Measurements from ENCODE around the gene SLC44A5. TPM values are rescaled to one million over a fixed set of nuclear protein-coding genes. Genes with fewer than 3 reads are reported as not detected.

The SLC44A5 gene
- total RNA-seq, 2 donors from 2014 or later, result 0.17 to 5.4 TPM

GRCh38 chr1:75533085-75533484, 77.8 kb downstream of the SLC44A5 start:
- no peak overlapping the region for H3K27ac ChIP-seq
- intact Hi-C loops (cut with DNase I), result no loop called here
- H3K4me1 ChIP-seq, result no peaks in the 10 kb centered on the region
- no peaks in the 10 kb centered on the region for H3K9me3 ChIP-seq
- H3K4me3 ChIP-seq, result no peak overlapping the region
- no peak for DNase-seq
- H3K27me3 ChIP-seq, result no peaks in the 10 kb centered on the region
- TF ChIP-seq CTCF (IDR thresholded peaks at IDR 0.05), result no peak
- no peak overlapping the region for H3K9ac ChIP-seq (ENCODE audit: low read depth in 2 of 2, low read length in 2 of 2)
- H3K36me3 ChIP-seq, result no peaks in the 10 kb centered on the region

- no peaks in the 10 kb centered on the region for H3K4me1 ChIP-seq
- no peaks in the 10 kb centered on the region for H3K9me3 ChIP-seq
- no peak overlapping the region for H3K9ac ChIP-seq (ENCODE audit: low read depth in 2 of 2, low read length in 2 of 2)
- H3K27me3 ChIP-seq, result no peaks in the 10 kb centered on the region
- intact Hi-C loops (cut with DNase I), result no loop called here
- DNase-seq, result no peak
- no peak overlapping the region for H3K4me3 ChIP-seq
- TF ChIP-seq CTCF (IDR thresholded peaks at IDR 0.05), result no peak
- no peaks in the 10 kb centered on the region for H3K36me3 ChIP-seq
- no peak overlapping the region for H3K27ac ChIP-seq
Observed at GRCh38 chr1:75531570-75531969, 79.3 kb downstream of the SLC44A5 start.

- H3K4me1 ChIP-seq, result no peaks in the 10 kb centered on the region
- H3K4me3 ChIP-seq, result no peak overlapping the region
- TF ChIP-seq CTCF (IDR thresholded peaks at IDR 0.05), result no peak
- H3K9me3 ChIP-seq, result no peaks in the 10 kb centered on the region
- no peak overlapping the region for H3K27ac ChIP-seq
- intact Hi-C loops (cut with DNase I), result no loop called here
- no peaks in the 10 kb centered on the region for H3K27me3 ChIP-seq
- no peak overlapping the region for H3K9ac ChIP-seq (ENCODE audit: low read depth in 2 of 2, low read length in 2 of 2)
- no peak for DNase-seq
- no peaks in the 10 kb centered on the region for H3K36me3 ChIP-seq
Observed at GRCh38 chr1:75529488-75529887, 81.4 kb downstream of the SLC44A5 start.

GRCh38 chr1:75528001-75528400, 82.9 kb downstream of the SLC44A5 start:
- H3K4me3 ChIP-seq, result no peak overlapping the region
- no peaks in the 10 kb centered on the region for H3K9me3 ChIP-seq
- H3K27ac ChIP-seq, result no peak overlapping the region
- no peaks in the 10 kb centered on the region for H3K27me3 ChIP-seq
- DNase-seq, result no peak
- H3K36me3 ChIP-seq, result no peaks in the 10 kb centered on the region
- no peak overlapping the region for H3K9ac ChIP-seq (ENCODE audit: low read depth in 2 of 2, low read length in 2 of 2)
- TF ChIP-seq CTCF (IDR thresholded peaks at IDR 0.05), result no peak
- no peaks in the 10 kb centered on the region for H3K4me1 ChIP-seq
- intact Hi-C loops (cut with DNase I), result no loop called here

- intact Hi-C loops (cut with DNase I), result no loop called here
- Histone ChIP-seq H3K36me3 (no peaks in the 10 kb centered on the region), H3K9me3 (no peaks in the 10 kb centered on the region), H3K4me3 (no peak overlapping the region), H3K9ac (ENCODE audit: low read depth in 2 of 2, low read length in 2 of 2) (no peak overlapping the region), H3K4me1 (no peaks in the 10 kb centered on the region), H3K27ac (no peak overlapping the region), H3K27me3 (no peaks in the 10 kb centered on the region)
- no peak for DNase-seq
- no peak for TF ChIP-seq CTCF (IDR thresholded peaks at IDR 0.05)
Observed at GRCh38 chr1:75522389-75522788, 88.5 kb downstream of the SLC44A5 start.

GRCh38 chr1:75521658-75522057, 89.3 kb downstream of the SLC44A5 start:
- Histone ChIP-seq H3K4me3 (no peak overlapping the region), H3K9me3 (no peaks in the 10 kb centered on the region), H3K27me3 (no peaks in the 10 kb centered on the region), H3K4me1 (no peaks in the 10 kb centered on the region), H3K36me3 (no peaks in the 10 kb centered on the region), H3K27ac (no peak overlapping the region), H3K9ac (ENCODE audit: low read depth in 2 of 2, low read length in 2 of 2) (no peak overlapping the region)
- intact Hi-C loops (cut with DNase I), result no loop called here
- TF ChIP-seq CTCF (IDR thresholded peaks at IDR 0.05), result no peak
- DNase-seq, result no peak
